ENCODE data around the gene PDIA2.
"Not testable (repeated sequence)": the region's sequence is repeated elsewhere in the genome, so short reads cannot be mapped to it uniquely, and the experiment has no call there.

Gene PDIA2

GRCh38 chr16:264440-264951 lies 18.5 kb upstream of the PDIA2 start:
- no peak for DNase-seq

- DNase-seq = no peak
These were observed 17.9 kb upstream of the PDIA2 start for GRCh38 chr16:265002-265529.

- no peak for DNase-seq
These were observed 17.3 kb upstream of the PDIA2 start for GRCh38 chr16:265711-266110.

- DNase-seq = no peak
These were observed 16.5 kb upstream of the PDIA2 start for GRCh38 chr16:266258-267164.

GRCh38 chr16:267562-267961 lies 15.4 kb upstream of the PDIA2 start:
- DNase-seq = not testable (repeated sequence)

GRCh38 chr16:268141-269053 lies 14.6 kb upstream of the PDIA2 start:
- no peak for DNase-seq

- DNase-seq = no peak
These were observed 13.7 kb upstream of the PDIA2 start for GRCh38 chr16:269061-269796.

GRCh38 chr16:270381-271255 lies 12.3 kb upstream of the PDIA2 start:
- DNase-seq = no peak

GRCh38 chr16:272633-273546 lies 10.1 kb upstream of the PDIA2 start:
- DNase-seq = no peak

- no peak for DNase-seq
These were observed 9.2 kb upstream of the PDIA2 start for GRCh38 chr16:273547-274421.

- peak; percentile 20 for DNase-seq
These were observed 7.8 kb upstream of the PDIA2 start for GRCh38 chr16:275041-275641.

GRCh38 chr16:275786-276232 lies 7.2 kb upstream of the PDIA2 start, which contains the start of gene RGS11:
RGS11 (minus strand) TSS chr16:275944; CDS start chr16:275911, 33 bp downstream.
- no peak for DNase-seq

GRCh38 chr16:276426-277077 lies 6.4 kb upstream of the PDIA2 start:
- no peak for DNase-seq

- DNase-seq = no peak
These were observed 4.0 kb upstream of the PDIA2 start for GRCh38 chr16:278863-279366.

GRCh38 chr16:279531-279930 lies 3.4 kb upstream of the PDIA2 start:
- no peak for DNase-seq

- no peak for DNase-seq
These were observed 2.9 kb upstream of the PDIA2 start for GRCh38 chr16:280005-280460.

- DNase-seq = no peak
These were observed 2.4 kb upstream of the PDIA2 start, which contains the start of gene ARHGDIG for GRCh38 chr16:280552-280951. ARHGDIG (plus strand) TSS chr16:280591; CDS start chr16:280681, 90 bp downstream.
